Stimulated activated CD8-positive, alpha-beta memory T cell treated with anti-CD3 and anti-CD28 coated beads, Interleukin-15, amount 100 ng/mL, for 24 hours (primary cell): Measurements from ENCODE around the gene ADRM1.

ENCODE experiments used
- DNase-seq: peaks from one replicate; pipeline ENCODE4 v3.0.0-alpha.2; 2020; ENCODE audit warnings: low read depth

The ADRM1 gene

DNA sequence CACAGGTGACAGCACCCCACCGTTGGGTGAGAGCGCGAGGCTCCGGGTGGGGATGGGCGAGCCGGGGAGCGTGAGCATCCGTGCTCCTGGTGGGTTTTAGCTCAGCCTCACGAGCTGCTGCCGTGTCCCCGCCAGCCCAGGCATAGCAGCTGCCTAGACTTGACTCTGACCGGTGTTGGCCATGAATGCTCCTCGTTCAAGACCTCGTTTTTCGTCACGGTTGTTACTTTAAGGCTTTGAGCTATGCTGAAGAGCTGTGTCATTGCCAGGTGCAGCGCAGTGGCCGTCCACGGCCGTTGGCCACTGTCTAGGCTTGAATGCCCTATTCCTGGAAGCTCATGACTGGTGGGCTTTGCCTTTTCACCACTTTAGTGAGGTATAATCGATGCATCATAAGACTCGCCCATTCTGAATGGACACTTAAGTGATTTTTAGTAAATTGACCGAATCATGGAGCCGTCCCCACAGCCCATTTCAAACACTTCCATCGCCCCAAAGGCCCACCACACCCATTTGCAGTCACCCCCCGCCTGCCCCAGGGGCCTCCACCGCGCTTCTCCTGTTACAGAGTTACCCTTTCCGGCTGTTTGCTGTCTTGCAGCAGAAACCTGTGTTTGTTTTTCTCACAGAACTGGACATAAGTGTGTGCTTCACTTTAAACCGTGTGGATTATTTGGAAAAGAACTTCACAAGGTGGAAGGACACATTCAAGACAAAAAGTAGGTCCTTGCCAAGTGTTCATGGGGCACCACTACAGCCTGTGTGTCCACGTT is 21.4 kb upstream of the ADRM1 start:
- DNase-seq: no peak

GRCh38 chr20:62282103-62282502 is 20.7 kb upstream of the ADRM1 start:
- DNase-seq: no peak

- no peak for DNase-seq
Observed at GRCh38 chr20:62282877-62283503, 19.8 kb upstream of the ADRM1 start.

DNA sequence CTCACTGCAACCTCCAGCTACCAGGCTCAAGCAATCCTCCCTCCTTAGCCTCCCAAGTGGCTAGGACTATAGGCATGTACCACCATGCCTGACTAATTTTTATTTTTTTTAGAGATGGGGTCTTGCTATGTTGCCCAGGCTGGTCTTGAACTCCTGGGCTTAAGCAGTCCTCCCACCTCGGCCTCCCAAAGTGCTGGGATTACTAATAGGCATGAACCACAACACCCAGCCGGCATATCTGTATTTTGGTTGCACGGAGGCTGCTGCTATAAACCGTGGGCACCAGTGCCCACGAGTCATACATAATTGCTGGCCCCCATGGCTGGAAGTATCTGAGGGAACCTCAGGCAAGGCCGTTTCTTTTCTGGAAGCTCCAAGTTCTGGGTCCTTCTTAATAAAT is 18.3 kb upstream of the ADRM1 start:
- no peak for DNase-seq

- DNase-seq: no peak
Observed at GRCh38 chr20:62285151-62285550, 17.6 kb upstream of the ADRM1 start.

DNA sequence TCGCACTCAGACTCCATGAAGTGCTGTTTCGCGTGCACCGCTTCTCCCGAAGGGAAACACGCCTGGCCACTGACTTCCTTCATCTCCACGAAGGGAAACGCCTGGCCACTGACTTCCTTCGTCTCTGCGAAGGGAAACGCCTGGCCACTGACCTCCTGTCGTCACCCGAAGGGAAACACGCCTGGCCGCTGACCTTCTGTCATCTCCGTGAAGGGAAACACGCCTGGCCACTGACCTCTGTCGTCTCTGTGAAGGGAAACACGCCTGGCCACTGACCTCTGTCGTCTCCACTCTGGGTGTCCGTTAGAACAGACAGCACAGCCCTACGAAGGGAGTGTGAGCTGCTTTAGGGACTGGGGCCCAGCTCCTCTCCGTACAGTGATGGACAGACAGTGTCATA is 17.1 kb upstream of the ADRM1 start:
- no peak for DNase-seq

- DNase-seq: no peak
Observed at GRCh38 chr20:62286493-62287064, 16.2 kb upstream of the ADRM1 start.

GRCh38 chr20:62287129-62287528 is 15.7 kb upstream of the ADRM1 start:
- DNase-seq: no peak

DNA sequence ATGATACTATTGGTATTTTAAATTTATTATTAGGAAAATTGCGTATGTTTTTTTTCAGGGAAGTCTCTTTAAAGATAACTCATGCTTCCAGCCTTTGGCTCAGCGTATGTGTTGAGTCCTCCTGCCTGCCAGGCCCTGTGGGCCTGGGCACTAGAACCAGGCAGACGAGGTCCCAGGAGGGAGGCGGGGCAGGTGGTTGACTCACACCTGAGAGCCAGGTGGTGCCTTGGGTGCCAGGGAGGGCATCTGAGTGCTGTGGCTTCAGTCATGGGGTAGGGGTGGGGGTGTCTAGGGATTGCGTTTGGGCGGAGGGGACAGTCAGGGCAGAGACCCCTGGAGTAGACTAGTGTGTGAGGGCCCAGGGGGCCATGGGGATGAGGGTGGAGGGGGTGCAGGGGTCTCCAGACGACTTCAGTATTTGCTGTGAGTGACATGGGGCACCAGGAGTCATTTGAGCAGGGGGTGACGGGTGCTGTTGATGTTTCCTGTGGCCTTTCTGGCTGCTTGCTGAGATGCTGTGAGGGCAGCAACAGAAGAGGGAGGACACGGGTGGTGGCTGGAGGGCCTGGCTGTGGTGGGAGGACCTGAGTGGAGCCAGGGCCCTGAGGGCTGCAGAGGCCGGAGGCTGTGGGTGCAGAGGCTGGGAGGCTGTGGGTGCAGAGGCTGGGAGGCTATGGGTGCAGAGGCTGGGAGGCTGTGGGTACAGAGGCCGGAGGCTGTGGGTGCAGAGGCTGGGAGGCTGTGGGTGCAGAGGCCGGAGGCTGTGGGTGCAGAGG is 14.8 kb upstream of the ADRM1 start:
- DNase-seq: no peak

DNA sequence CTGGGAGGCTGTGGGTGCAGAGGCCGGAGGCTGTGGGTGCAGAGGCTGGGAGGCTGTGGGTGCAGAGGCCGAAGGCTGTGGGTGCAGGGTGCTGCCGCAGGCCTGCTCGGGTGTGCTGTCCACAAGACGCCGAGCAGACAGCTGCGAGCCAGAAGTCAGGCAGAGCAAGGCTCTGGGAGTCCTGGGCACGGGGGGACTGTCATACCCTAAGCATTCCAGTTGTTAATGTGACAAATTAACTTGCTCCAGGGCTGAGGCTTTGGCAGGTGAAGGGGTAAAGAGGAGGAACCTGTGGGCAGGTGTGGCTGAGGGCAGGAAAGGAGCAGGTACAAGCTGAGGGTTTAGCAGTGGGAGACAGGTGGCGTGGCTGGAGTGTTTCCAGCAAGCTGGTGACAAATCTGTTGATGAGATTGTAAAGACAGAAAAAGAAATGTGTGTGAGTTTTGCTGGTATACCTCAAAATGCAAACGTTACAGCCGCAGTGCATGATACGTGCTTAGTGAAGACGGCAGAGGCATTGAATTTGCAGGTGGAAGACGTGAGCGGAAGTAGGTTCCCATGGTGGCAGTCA is 14.2 kb upstream of the ADRM1 start:
- DNase-seq: no peak

- no peak for DNase-seq
Observed at GRCh38 chr20:62289131-62289530, 13.7 kb upstream of the ADRM1 start.

DNA sequence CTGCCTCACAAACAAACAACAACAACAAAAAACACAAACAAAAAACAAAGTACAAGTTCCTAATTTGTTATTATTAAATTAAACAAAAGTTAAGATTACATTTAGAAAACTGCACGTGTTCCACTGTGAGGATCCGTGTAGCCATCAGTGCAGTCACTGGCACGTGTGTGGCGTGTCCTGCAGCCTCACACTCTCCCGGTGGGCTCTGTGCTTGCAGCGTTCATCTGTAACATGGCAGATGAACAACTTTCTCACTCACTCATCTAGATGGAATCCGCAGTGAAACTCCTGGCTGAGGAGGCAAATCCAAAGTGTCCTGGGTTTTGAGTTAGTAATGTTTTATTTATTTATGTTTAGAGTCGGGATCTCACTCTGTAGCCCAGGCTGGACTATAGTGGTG is 12.9 kb upstream of the ADRM1 start:
- no peak for DNase-seq

DNA sequence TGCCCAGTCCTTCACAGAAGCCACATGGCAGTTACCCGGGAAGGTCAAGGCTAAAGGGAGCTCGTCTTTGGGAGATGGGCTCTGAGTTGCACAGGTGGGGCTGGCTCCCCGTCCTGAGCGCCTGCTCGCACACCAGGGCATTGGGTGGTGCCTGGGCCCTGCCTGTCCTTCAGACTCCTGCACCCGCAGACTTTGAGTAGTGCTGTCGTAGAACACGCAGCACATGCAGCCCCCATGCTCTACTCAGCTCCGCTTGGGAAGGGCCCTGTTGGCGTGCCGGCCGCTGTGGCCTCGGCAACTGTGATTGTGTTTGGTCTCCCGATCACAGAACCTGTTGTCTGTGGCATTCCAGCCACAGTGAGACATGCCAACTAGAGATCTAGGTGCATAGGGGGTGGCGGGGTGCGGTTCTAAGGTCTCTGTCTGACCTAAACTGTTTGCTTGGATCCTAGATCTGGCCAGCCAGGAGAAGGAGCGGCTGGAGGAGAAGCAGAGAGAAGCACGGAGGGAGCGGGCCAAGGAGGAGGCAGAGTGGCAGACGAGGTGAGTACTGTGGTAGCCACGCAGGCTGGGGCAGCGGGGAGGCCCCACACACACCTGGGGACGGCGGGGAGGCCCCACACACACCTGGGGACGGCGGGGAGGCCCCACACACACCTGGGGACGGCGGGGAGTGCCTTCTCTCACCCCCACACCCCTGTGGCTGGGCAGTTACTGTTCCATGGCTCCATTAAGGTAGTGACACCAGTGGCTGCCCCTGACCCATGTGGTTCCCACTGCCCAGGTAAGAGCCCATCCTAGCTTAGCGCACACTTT is 11.3 kb upstream of the ADRM1 start:
- no peak for DNase-seq

GRCh38 chr20:62292108-62292507 is 10.7 kb upstream of the ADRM1 start:
- no peak for DNase-seq

- no peak for DNase-seq
Observed at GRCh38 chr20:62293111-62293784, 9.5 kb upstream of the ADRM1 start.

GRCh38 chr20:62293946-62294345 is 8.9 kb upstream of the ADRM1 start:
- DNase-seq: no peak

- DNase-seq: no peak
Observed at GRCh38 chr20:62294516-62294915, 8.3 kb upstream of the ADRM1 start.

DNA sequence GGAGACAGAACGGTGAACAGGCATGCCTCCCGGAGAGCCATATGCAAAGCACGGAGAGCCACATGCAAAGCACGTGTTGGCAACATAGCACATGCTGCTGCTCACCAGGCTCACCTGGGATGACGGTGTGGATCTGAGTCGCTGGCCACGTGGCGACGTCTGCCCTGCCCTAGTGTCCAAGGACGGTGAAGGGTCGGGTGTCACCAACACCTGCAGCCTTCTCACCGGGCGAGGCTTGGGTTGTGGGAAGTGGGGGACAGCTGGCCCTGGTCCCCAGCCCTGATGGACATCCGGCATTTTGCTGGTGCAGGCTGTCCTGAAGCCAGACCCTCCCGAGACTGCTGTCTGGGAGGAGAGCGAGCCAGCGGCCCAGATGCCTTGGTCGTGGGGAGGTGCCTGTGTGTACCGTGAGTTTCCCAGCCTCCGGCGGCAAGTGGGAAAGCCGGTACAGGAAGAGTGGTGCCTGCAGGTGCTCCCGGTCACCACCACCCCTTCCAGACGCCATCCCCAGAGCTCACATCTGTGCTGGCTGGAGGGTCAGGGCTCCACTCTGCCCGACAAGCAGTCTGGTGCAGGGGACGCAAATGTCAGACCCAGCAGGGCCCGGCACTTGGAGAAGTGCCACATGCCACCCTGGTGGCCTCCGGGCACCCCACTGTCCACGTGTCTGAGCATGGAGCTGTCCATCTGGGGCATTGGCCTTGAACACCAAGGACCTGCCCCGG is 5.9 kb upstream of the ADRM1 start:
- DNase-seq: no peak

- DNase-seq: no peak
Observed at GRCh38 chr20:62297449-62298227, 5.2 kb upstream of the ADRM1 start.
